Kidney (tissue), 14 donors: Measurements from ENCODE around the gene PIGQ. TPM values are rescaled to one million over a fixed set of nuclear protein-coding genes. Genes with fewer than 3 reads are reported as not detected.

ENCODE experiments used
- DNase-seq, 5 donors: peaks; one replicate each; pipeline ENCODE4 v3.0.0-alpha.2; 2013 to 2020
- FAIRE-seq: peaks from 2 replicates; lab custom pipeline; 2012; peaks lifted over from hg19 to GRCh38; lab: Jason Lieb, UNC
- H3K27ac ChIP-seq, 2 donors: one replicate each; pipeline ENCODE4 v1.7.0; 2013; ENCODE audit warnings: low read depth in 2 of 2, low read length in 2 of 2, inconsistent platforms in 1 of 2
- H3K27me3 ChIP-seq: one replicate; pipeline ENCODE4 v1.7.1; 2013; ENCODE audit warnings: low read length, inconsistent platforms; ENCODE audit not compliant: control insufficient read depth, insufficient read depth
- H3K36me3 ChIP-seq, 3 donors: one replicate each; pipeline versions ENCODE4 v1.7.0 to v1.7.1; 2013; ENCODE audit warnings: low read length in 3 of 3, control low read depth in 1 of 3, inconsistent platforms in 1 of 3; ENCODE audit not compliant: insufficient read depth in 3 of 3, control insufficient read depth in 2 of 3
- H3K4me1 ChIP-seq, 3 donors: one replicate each; pipeline versions ENCODE4 v1.7.0 to v1.7.1; 2013; ENCODE audit warnings: low read length in 3 of 3, inconsistent platforms in 1 of 3, low read depth in 1 of 3; ENCODE audit not compliant: control insufficient read depth in 2 of 3, insufficient read depth in 2 of 3
- H3K4me3 ChIP-seq, 3 donors: one replicate each; pipeline versions ENCODE4 v1.7.0 to v1.8.1; 2013; ENCODE audit warnings: low read length in 3 of 3, control low read depth in 1 of 3, inconsistent platforms in 1 of 3
- H3K9ac ChIP-seq, 3 donors: one replicate each; pipeline versions ENCODE4 v1.7.0 to v1.7.1; 2013; ENCODE audit warnings: low read length in 3 of 3, control low read depth in 1 of 3, inconsistent platforms in 1 of 3
- H3K9me3 ChIP-seq, 3 donors: one replicate each; pipeline versions ENCODE4 v1.7.0 to v1.7.1; 2013; ENCODE audit warnings: low read length in 3 of 3, control low read depth in 1 of 3, inconsistent platforms in 1 of 3; ENCODE audit not compliant: control insufficient read depth in 2 of 3, insufficient read depth in 1 of 3
- intact Hi-C: fragments of 100-400 bp; cut with DNase I; formaldehyde crosslinking; loops from one replicate; pipeline ENCODE4 v1.11.1; 2022
- polyA plus RNA-seq: library from polyadenylated mRNA; stranded (reverse); fragments of 350-450 nt; fragmentation: Illumina TruSeq; extraction: RNeasy Lipid Tissue Mini Kit (QIAGEN cat#74804); gene quantifications from one replicate; pipeline ENCODE4 v1.2.3, GENCODE V29; 2014; ENCODE audit warnings: low read depth, low replicate concordance; ENCODE audit not compliant: insufficient read depth
- total RNA-seq: library from RNA; stranded (reverse); fragmentation: NEBNext Ultra II Directional; extraction: Animal tissue kit (Norgen Biotek cat#: 25700); gene quantifications from one replicate; pipeline ENCODE4 v1.2.1, GENCODE V29; 2021
- TF ChIP-seq, protein P1 (sequence below): IDR thresholded peaks from 3 replicates; pipeline ENCODE4 v1.5.1; 2012; ENCODE audit warnings: mild to moderate bottlenecking, moderate library complexity, borderline replicate concordance; ENCODE audit not compliant: insufficient read depth; ENCODE audit errors: extremely low read depth
- donor health status: control.
- donor health status: control.
- donor health status: control.
- donor health status: control.
- donor health status: control.
- donor health status: DM: yes; HTN: yes; CAD: no.
- donor health status: Normal renal cell carcinoma (clear cell type).

The PIGQ gene
- total and polyA plus RNA-seq, 2 donors from 2014 or later = 92.9 to 118 TPM

- H3K9me3 ChIP-seq = no peaks in the 10 kb centered on the region
- TF ChIP-seq, protein P1, sequence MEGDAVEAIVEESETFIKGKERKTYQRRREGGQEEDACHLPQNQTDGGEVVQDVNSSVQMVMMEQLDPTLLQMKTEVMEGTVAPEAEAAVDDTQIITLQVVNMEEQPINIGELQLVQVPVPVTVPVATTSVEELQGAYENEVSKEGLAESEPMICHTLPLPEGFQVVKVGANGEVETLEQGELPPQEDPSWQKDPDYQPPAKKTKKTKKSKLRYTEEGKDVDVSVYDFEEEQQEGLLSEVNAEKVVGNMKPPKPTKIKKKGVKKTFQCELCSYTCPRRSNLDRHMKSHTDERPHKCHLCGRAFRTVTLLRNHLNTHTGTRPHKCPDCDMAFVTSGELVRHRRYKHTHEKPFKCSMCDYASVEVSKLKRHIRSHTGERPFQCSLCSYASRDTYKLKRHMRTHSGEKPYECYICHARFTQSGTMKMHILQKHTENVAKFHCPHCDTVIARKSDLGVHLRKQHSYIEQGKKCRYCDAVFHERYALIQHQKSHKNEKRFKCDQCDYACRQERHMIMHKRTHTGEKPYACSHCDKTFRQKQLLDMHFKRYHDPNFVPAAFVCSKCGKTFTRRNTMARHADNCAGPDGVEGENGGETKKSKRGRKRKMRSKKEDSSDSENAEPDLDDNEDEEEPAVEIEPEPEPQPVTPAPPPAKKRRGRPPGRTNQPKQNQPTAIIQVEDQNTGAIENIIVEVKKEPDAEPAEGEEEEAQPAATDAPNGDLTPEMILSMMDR = no peak
- no peaks in the 10 kb centered on the region for H3K36me3 ChIP-seq
- intact Hi-C loops = no loop called here
- no peak overlapping the region for H3K4me3 ChIP-seq
- FAIRE-seq (no peak), DNase-seq (no peak)
- H3K9ac ChIP-seq = no peak overlapping the region
- H3K27ac ChIP-seq = no peak overlapping the region
- peaks cover 0 to 4% (median 0%) of the 10 kb centered on the region in 3 donors for H3K4me1 ChIP-seq
- H3K27me3 ChIP-seq = no peaks in the 10 kb centered on the region
Measured at GRCh38 chr16:539901-540530, 29.8 kb upstream of the PIGQ start.

DNA sequence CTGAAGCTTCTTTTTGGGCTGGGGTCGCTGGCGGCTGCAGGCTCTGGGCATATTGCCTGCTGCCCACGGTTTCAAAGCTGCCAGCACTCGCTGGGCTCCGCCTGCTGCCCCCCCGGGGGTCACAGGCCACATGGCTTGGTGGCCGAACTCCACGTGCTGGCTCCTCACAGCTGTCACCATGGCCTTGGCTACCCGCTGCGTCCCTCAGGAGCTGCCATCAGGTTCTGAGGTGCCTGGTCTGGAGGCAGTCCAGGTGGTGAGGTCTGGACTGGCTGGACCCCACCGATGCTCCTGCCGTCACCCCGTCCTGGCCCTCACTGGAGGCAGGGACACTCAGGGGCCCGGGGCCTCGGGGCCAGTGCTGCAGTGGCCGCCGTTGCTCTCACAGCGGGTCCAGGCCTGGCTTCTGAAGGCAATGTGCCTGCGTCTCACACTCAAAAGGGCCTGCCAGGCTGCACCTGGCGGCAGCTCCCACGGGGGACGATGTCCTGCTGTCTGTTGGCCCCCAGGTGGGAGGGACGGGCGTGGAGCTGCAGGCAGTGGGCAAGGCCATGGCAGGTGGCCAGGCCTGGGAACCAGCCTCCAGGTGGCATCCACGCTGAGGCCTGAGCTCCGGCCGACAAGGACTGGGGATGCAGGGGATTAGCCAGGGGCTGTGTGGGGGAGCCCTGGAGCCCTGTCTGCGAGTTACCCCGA lies 29.0 kb upstream of the PIGQ start:
- no peak overlapping the region for H3K9ac ChIP-seq
- no peak overlapping the region for H3K27ac ChIP-seq
- intact Hi-C loops = no loop called here
- TF ChIP-seq, protein P1 = no peak
- FAIRE-seq (no peak), DNase-seq (no peak)
- no peaks in the 10 kb centered on the region for H3K27me3 ChIP-seq
- no peaks in the 10 kb centered on the region for H3K9me3 ChIP-seq
- H3K4me3 ChIP-seq = no peak overlapping the region
- H3K4me1 ChIP-seq = peaks cover 0 to 3% (median 0%) of the 10 kb centered on the region in 3 donors
- H3K36me3 ChIP-seq = no peaks in the 10 kb centered on the region

DNA sequence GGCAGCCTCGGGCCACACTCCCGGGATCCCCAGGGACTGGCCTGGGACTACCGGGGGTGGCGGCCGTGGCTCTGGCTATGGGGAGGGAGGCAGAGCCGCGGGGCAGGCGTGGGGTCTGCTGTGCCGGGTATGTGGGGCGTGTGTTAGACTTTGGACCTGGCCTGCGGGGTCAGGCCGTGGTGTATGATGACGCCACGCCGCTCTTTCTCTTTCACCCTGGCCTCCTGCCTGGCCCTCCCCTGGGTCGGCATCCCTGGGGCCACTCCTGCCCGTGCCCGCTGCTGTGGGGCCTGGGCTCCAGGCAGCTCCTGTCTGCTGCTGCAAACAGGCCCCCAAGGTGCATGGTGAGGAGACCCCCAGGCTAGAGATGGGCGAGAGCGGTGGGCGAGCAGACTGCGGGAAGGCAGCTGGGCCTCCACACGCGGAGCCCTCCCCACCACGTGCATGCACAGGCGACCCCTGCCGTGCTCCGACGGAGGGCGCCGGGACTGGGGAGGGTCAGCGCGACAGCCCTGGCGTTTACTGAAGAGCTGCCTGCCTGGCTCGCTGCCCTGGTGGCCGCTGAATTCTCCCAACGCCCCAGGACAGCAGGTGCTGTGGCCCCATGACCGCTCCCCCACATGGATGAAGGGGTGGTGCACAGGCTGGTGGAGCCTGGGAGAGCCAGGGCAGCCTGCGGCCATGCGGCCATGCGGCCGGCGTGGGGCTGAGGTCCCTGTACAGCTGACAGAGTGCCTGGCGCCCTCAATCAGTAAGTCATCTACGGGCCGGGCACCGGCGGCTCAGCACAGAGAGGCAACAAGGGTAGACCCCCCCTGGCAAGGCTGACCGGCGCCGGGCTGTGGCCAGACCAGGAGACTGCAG lies 26.2 kb upstream of the PIGQ start:
- FAIRE-seq (no peak), DNase-seq (no peak)
- Histone ChIP-seq H3K27ac (peak overlapping the region in 1 of 2 donors; percentile 51), H3K27me3 (no peaks in the 10 kb centered on the region), H3K4me1 (peaks cover 0 to 3% (median 0%) of the 10 kb centered on the region in 3 donors), H3K36me3 (no peaks in the 10 kb centered on the region), H3K4me3 (no peak overlapping the region), H3K9ac (no peak overlapping the region), H3K9me3 (no peaks in the 10 kb centered on the region)
- intact Hi-C loops = no loop called here
- TF ChIP-seq, protein P1 = no peak
